H1 (cell line): ENCODE measurements around the gene NUBPL.
"Not testable (repeated sequence)": the region's sequence is repeated elsewhere in the genome, so short reads cannot be mapped to it uniquely, and the experiment has no call there.

Experiments used
- CBX5 ChIP-seq: fragments of 300-800, 300-1000 bp; sonication (generic); IDR thresholded peaks from 2 replicates; pipeline ENCODE4 v1.7.1; 2016; ENCODE audit warnings: antibody characterized with exemption, low read length, low read depth
- CTCF ChIP-seq, 3 experiments: IDR thresholded peaks; 1 replicate in 2 of 3; 2 replicates in 1 of 3; pipeline versions ENCODE4 v1.5.1 to v1.6.1; 2011; ENCODE audit warnings: low read length in 3 of 3, mild to moderate bottlenecking in 3 of 3, inconsistent platforms in 2 of 3, low read depth in 1 of 3, moderate library complexity in 1 of 3; ENCODE audit not compliant: insufficient read depth in 1 of 3; ENCODE audit errors: control extremely low read depth in 1 of 3
- EZH2 ChIP-seq: fragments of 200-600 bp; sonication (generic); IDR thresholded peaks from 2 replicates; pipeline ENCODE4 v1.7.1; 2012; ENCODE audit warnings: low read depth, mild to moderate bottlenecking, moderate library complexity, low read length, inconsistent platforms; ENCODE audit not compliant: severe bottlenecking
- HDAC6 ChIP-seq: IDR thresholded peaks from one replicate; pipeline ENCODE4 v1.7.1; 2012; ENCODE audit warnings: low read depth, mild to moderate bottlenecking, inconsistent platforms, low read length, moderate library complexity
- JUND ChIP-seq: IDR thresholded peaks from 2 replicates; pipeline ENCODE4 v1.6.1; 2011; ENCODE audit warnings: mild to moderate bottlenecking, improper control_type of control experiment, low read length
- MAX ChIP-seq: IDR thresholded peaks from 2 replicates; pipeline ENCODE4 v1.6.1; 2012; ENCODE audit warnings: inconsistent platforms
- POLR2AphosphoS5 ChIP-seq: IDR thresholded peaks from 2 replicates; pipeline ENCODE4 v1.6.1; 2011; ENCODE audit warnings: low read depth, low read length
- RNF2 ChIP-seq: fragments of 200-900, 300-1000 bp; sonication (generic); IDR thresholded peaks from 2 replicates; pipeline ENCODE4 v1.7.1; 2016; ENCODE audit warnings: borderline replicate concordance, low read depth, mild to moderate bottlenecking, antibody characterized with exemption, low read length; ENCODE audit not compliant: poor library complexity, severe bottlenecking; ENCODE audit errors: missing control alignments
- SIN3A ChIP-seq, 2 experiments: IDR thresholded peaks in 1 of 2; conservative IDR thresholded peaks in 1 of 2; 2 replicates each; pipeline ENCODE4 v1.6.1; 2011 to 2012; ENCODE audit warnings: low read length in 2 of 2, improper control_type of control experiment in 1 of 2, low read depth in 1 of 2, mild to moderate bottlenecking in 1 of 2
- SIX5 ChIP-seq: IDR thresholded peaks from 2 replicates; pipeline ENCODE4 v1.6.1; 2011; ENCODE audit warnings: mild to moderate bottlenecking, low read depth, low read length
- SP2 ChIP-seq: IDR thresholded peaks from 2 replicates; pipeline ENCODE4 v1.6.1; 2012; ENCODE audit warnings: mild to moderate bottlenecking, low read length, inconsistent platforms
- SRF ChIP-seq: IDR thresholded peaks from 2 replicates; pipeline ENCODE4 v1.6.1; 2011; ENCODE audit warnings: mild to moderate bottlenecking, low read depth, low read length, moderate library complexity
- TEAD4 ChIP-seq: IDR thresholded peaks from 2 replicates; pipeline ENCODE4 v1.6.1; 2012; ENCODE audit warnings: low read depth, low read length, inconsistent platforms, mixed read lengths
- YY1 ChIP-seq: IDR thresholded peaks from 2 replicates; pipeline ENCODE4 v1.6.1; 2011; ENCODE audit warnings: low read depth, mild to moderate bottlenecking, low read length

- not testable (repeated sequence) for TF ChIP-seq TEAD4; CTCF (IDR thresholded peaks at IDR 0.05; ENCODE audit: control extremely low read depth in 1 of 3, insufficient read depth in 1 of 3, low read depth in 1 of 3, low read length in 3 of 3); EZH2; SRF; SIX5; YY1; RNF2; HDAC6; MAX; JUND; SIN3A (conservative IDR thresholded peaks at IDR 0.05 in 1 of 2, IDR thresholded peaks at IDR 0.05 in 1 of 2; ENCODE audit: low read depth in 1 of 2, low read length in 2 of 2); POLR2AphosphoS5; SP2; CBX5
Measured at GRCh38 chr14:31868096-31868495, 306.9 kb downstream of the NUBPL start.
